ENCODE data around the gene RAB11FIP3.

DNA sequence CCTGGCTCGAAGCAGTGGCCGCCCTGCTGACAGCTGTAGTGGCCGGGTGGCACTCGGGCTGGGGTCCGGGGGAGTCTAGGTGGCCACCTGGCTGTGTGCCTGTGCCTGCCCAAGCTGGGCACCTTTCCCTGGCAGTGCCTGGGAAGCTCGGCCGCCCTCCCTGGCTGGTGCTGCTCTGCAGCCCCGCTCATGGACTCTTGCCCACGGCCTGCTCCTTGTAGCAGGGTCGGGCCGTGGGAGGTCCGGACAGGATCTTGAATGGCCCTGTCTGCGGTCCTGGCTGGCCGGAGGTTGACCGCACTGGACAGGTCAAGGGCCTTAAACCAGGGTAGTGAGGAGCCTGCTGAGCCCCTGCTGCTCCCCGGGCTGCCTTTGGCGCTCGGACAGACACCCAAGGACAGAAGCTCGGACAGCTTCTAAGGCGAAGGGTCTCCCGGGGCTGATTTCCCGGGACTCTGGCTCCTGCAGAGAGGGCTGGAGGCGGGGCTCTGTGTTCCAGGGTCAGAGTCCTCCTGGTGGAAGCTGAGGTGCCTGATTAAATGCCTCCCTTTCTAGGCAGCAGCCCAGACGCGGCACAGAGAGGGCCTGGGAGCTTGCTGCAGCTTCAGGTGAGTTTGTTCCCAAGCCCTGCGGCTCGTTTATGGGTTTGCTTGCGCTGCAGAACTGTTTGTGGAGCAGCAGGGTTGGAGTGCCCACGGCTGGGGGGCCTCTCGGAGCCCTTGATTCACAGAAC, 108.1 kb downstream of the RAB11FIP3 start:
- TF ChIP-seq, protein P1, sequence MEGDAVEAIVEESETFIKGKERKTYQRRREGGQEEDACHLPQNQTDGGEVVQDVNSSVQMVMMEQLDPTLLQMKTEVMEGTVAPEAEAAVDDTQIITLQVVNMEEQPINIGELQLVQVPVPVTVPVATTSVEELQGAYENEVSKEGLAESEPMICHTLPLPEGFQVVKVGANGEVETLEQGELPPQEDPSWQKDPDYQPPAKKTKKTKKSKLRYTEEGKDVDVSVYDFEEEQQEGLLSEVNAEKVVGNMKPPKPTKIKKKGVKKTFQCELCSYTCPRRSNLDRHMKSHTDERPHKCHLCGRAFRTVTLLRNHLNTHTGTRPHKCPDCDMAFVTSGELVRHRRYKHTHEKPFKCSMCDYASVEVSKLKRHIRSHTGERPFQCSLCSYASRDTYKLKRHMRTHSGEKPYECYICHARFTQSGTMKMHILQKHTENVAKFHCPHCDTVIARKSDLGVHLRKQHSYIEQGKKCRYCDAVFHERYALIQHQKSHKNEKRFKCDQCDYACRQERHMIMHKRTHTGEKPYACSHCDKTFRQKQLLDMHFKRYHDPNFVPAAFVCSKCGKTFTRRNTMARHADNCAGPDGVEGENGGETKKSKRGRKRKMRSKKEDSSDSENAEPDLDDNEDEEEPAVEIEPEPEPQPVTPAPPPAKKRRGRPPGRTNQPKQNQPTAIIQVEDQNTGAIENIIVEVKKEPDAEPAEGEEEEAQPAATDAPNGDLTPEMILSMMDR (conservative IDR thresholded peaks at IDR 0.05 in 1 of 2, IDR thresholded peaks at IDR 0.05 in 1 of 2; ENCODE audit: extremely low read depth in 1 of 2, insufficient read depth in 1 of 2, low read depth in 1 of 2, low read length in 2 of 2): no peak
- TF ChIP-seq EZH2 (IDR thresholded peaks at IDR 0.05; ENCODE audit: borderline replicate concordance, low read length): no peak
